Melanocyte of skin (primary cell): ENCODE data around the gene LRRC14B. TPM values are rescaled to one million over a fixed set of nuclear protein-coding genes. Genes with fewer than 3 reads are reported as not detected.

Source experiments
- small RNA-seq, 2 donors: library from RNA; depleted of rRNA; stranded (forward); fragments of <200 nt; gene quantifications; one replicate each; pipeline ENCODE3, GENCODE V24; 2012
- total RNA-seq, 2 donors: library from RNA; depleted of rRNA; stranded (reverse); fragments of >200 nt; gene quantifications; 2 replicates each; pipeline ENCODE4 v1.2.3, GENCODE V29; 2012

Gene LRRC14B
- total RNA-seq: not detected

GRCh38 chr5:191036-191948 is at the start of gene LRRC14B:
Gene LRRC14B (plus strand): TSS chr5:191495. CDS start chr5:191539, 44 bp downstream.

GRCh38 chr5:217494-218456 is 26.5 kb downstream of the LRRC14B start, which contains the start of the genes CCDC127 and SDHA:
Gene CCDC127 (minus strand): TSS chr5:218153. CDS start chr5:216849, 1,304 bp downstream.
Gene SDHA (plus strand): TSS chr5:218320. CDS start chr5:218356, 36 bp downstream.

Small RNA genes within 50 kb of the gene (small RNA-seq; reads per million reads assigned to genes)
- gene RF00019: 0 reads per million in 2 donors

Other genes starting within 250 kb of the LRRC14B start
- gene PLEKHG4B, start 99.3 kb upstream of the LRRC14B start, total RNA-seq: under 1 TPM; under 0.01 TPM
- gene CCDC127, start 26.7 kb downstream of the LRRC14B start, total RNA-seq: 1 to 10 TPM; 3.7 to 4.5 TPM
- 100 to 1,000 TPM; 107 to 132 TPM for gene SDHA, start 26.8 kb downstream of the LRRC14B start, total RNA-seq
- 100 to 1,000 TPM; 160 TPM for gene PDCD6, start 80.2 kb downstream of the LRRC14B start, total RNA-seq
- 10 to 100 TPM; 30.0 to 41.0 TPM for gene AHRR, start 130.2 kb downstream of the LRRC14B start, total RNA-seq